Ovary (tissue), 9 donors: ENCODE data around the gene FANCL. TPM values are rescaled to one million over a fixed set of nuclear protein-coding genes. Genes with fewer than 3 reads are reported as not detected.
"Not testable (repeated sequence)": the region's sequence is repeated elsewhere in the genome, so short reads cannot be mapped to it uniquely, and the experiment has no call there.

Experiments
- DNase-seq, 5 donors: peaks; one replicate each; pipeline ENCODE4 v3.0.0-alpha.2; 2019 to 2020
- H3K27ac ChIP-seq, 2 donors: fragments of 200-600 bp; one replicate each; pipeline versions ENCODE4 v1.5.1 to v1.8.0; 2019 to 2022
- H3K27me3 ChIP-seq: fragments of 200-600 bp; one replicate; pipeline ENCODE4 v1.8.0; 2022
- H3K36me3 ChIP-seq: fragments of 200-600 bp; sonication (generic); one replicate; pipeline ENCODE4 v1.5.1; 2019
- H3K4me1 ChIP-seq: one replicate; pipeline ENCODE4 v1.8.1; 2013; ENCODE audit warnings: mild to moderate bottlenecking, moderate library complexity; ENCODE audit not compliant: insufficient read depth
- H3K4me3 ChIP-seq: fragments of 200-600 bp; sonication (generic); one replicate; pipeline ENCODE4 v1.5.1; 2017
- H3K9me3 ChIP-seq, 2 donors: fragments of 200-600 bp in 1 of 2; sonication (generic) in 1 of 2; one replicate each; pipeline versions ENCODE4 v1.5.1 to v1.8.1; 2013 to 2019; ENCODE audit warnings: mild to moderate bottlenecking in 1 of 2, moderate library complexity in 1 of 2
- CTCF ChIP-seq, 3 donors: fragments of 450-650 bp in 2 of 3; fragments of 200-600 bp in 1 of 3; IDR thresholded peaks; one replicate each; pipeline versions ENCODE4 v1.5.1 to v1.8.0; 2016 to 2022; ENCODE audit warnings: antibody characterized with exemption in 3 of 3, mild to moderate bottlenecking in 1 of 3
- EP300 ChIP-seq: sonication (generic); formaldehyde crosslinking; IDR thresholded peaks from one replicate; pipeline ENCODE4 v1.6.1; 2017; ENCODE audit warnings: antibody characterized with exemption
- POLR2A ChIP-seq: fragments of 450-650 bp; IDR thresholded peaks from one replicate; pipeline ENCODE4 v1.6.1; 2017; ENCODE audit warnings: antibody characterized with exemption, mild to moderate bottlenecking, moderate library complexity
- WGBS, 3 donors: extraction: QIAGEN DNeasy Blood & Tissue Kit in 1 of 3; methylation state at CpG; one replicate each; pipeline versions ENCODE4 v1.1.5 to v1.1.7; 2013 to 2017; 5-methylcytosine and 5-hydroxymethylcytosine counted together
- intact Hi-C, 4 donors: fragments of 100-400 bp; cut with DNase I; formaldehyde crosslinking; loops; one replicate each; pipeline versions ENCODE4 v1.11.0 to v1.15.1; 2022 to 2023
- polyA plus RNA-seq, 2 donors: library from polyadenylated mRNA; stranded (reverse); fragments of 200-250 nt in 1 of 2; fragments of 350-450 nt in 1 of 2; fragmentation: Illumina TruSeq in 1 of 2; extraction: RNeasy Lipid Tissue Mini Kit (QIAGEN cat#74804) in 1 of 2; gene quantifications; one replicate each; pipeline ENCODE4 v1.2.3, GENCODE V29; 2013 to 2014
- total RNA-seq, 7 donors: library from RNA; depleted of rRNA in 2 of 7; stranded (reverse); fragments of >200 nt in 2 of 7; fragmentation: NEBNext Ultra II Directional in 3 of 7; extraction: Animal tissue kit (Norgen Biotek cat#: 25700) in 3 of 7; gene quantifications; one replicate each; pipeline versions ENCODE4 v1.1.0 to v1.2.4, GENCODE V29; 2016 to 2023
- donor health status: DM: no; HTN: no; CAD: no; lungs with moderate emphysema.
- donor health status: DM: no; HTN: no; CAD: no.
- donor health status: Bipolar disorder and iron deficiency.
- donor health status: DM: yes; HTN: yes; CAD: no.
- donor health status: DM: no; HTN: no; CAD: no.
- donor health status: DM: yes; HTN: yes; CAD: no.

Gene FANCL
- total and polyA plus RNA-seq, 9 donors = 18.8 to 79.2 (median 36.3) TPM

- DNase-seq = no peak
- intact Hi-C loops = no loop called here
- TF ChIP-seq POLR2A (no peak), CTCF (IDR thresholded peaks at IDR 0.05) (no peak), EP300 (no peak)
- 74 to 78% (median 76%) methylated on average over 3 of the region's 3 CpGs for WGBS, 3 donors
- H3K27ac ChIP-seq = no peak overlapping the region
- no peaks in the 10 kb centered on the region for H3K36me3 ChIP-seq
- H3K4me3 ChIP-seq = no peak overlapping the region
- H3K4me1 ChIP-seq = no peaks in the 10 kb centered on the region
- no peaks in the 10 kb centered on the region for H3K27me3 ChIP-seq
- H3K9me3 ChIP-seq = peaks cover 0 to 3% of the 10 kb centered on the region in 2 donors
Measured at GRCh38 chr2:58122040-58122439, 119.1 kb downstream of the FANCL start.

- WGBS, 3 donors = 94 to 97% (median 95%) methylated on average over 5 of the region's 5 CpGs
- TF ChIP-seq EP300 (no peak), POLR2A (no peak), CTCF (IDR thresholded peaks at IDR 0.05) (no peak)
- no peak for DNase-seq
- Histone ChIP-seq H3K27me3 (no peaks in the 10 kb centered on the region), H3K4me1 (no peaks in the 10 kb centered on the region), H3K27ac (no peak overlapping the region), H3K9me3 (peaks cover 0 to 3% of the 10 kb centered on the region in 2 donors), H3K36me3 (no peaks in the 10 kb centered on the region), H3K4me3 (no peak overlapping the region)
- intact Hi-C loops = no loop called here
Measured at GRCh38 chr2:58120626-58121229, 120.4 kb downstream of the FANCL start.

GRCh38 chr2:58113563-58113962 is 127.6 kb downstream of the FANCL start:
- DNase-seq, H3K27me3 ChIP-seq, H3K4me1 ChIP-seq, H3K9me3 ChIP-seq, H3K36me3 ChIP-seq, intact Hi-C loops, H3K27ac ChIP-seq, H3K4me3 ChIP-seq: not testable (repeated sequence)
- WGBS, 3 donors = 95 to 98% (median 96%) methylated on average over 9 of the region's 9 CpGs

GRCh38 chr2:58110765-58111164 is 130.4 kb downstream of the FANCL start:
- no peaks in the 10 kb centered on the region for H3K27me3 ChIP-seq
- H3K9me3 ChIP-seq = no peaks in the 10 kb centered on the region
- WGBS, 3 donors = 97 to 98% (median 97%) methylated on average over 6 of the region's 6 CpGs
- intact Hi-C loops = no loop called here
- DNase-seq = no peak
- no peak overlapping the region for H3K4me3 ChIP-seq
- no peaks in the 10 kb centered on the region for H3K36me3 ChIP-seq
- TF ChIP-seq EP300 (no peak), CTCF (IDR thresholded peaks at IDR 0.05) (no peak), POLR2A (no peak)
- no peaks in the 10 kb centered on the region for H3K4me1 ChIP-seq
- H3K27ac ChIP-seq = no peak overlapping the region

- Histone ChIP-seq H3K4me3 (no peak overlapping the region), H3K36me3 (no peaks in the 10 kb centered on the region), H3K4me1 (no peaks in the 10 kb centered on the region), H3K27ac (no peak overlapping the region), H3K9me3 (no peaks in the 10 kb centered on the region), H3K27me3 (no peaks in the 10 kb centered on the region)
- TF ChIP-seq POLR2A = no peak
- no peak for TF ChIP-seq EP300
- TF ChIP-seq CTCF (IDR thresholded peaks at IDR 0.05) = no peak
- 92 to 98% (median 92%) methylated on average over 2 of the region's 2 CpGs for WGBS, 3 donors
- intact Hi-C loops = no loop called here
- no peak for DNase-seq
Measured at GRCh38 chr2:58109481-58109880, 131.6 kb downstream of the FANCL start.

Other genes starting within 250 kb of the FANCL start
- gene VRK2, start 194.5 kb downstream of the FANCL start, total RNA-seq = 10 to 100 TPM; 10.5 to 19.8 (median 16.3) TPM
- 10 to 100 TPM in 1 of 2 donors, 1 to 10 TPM in 1; 7.3 to 18.5 TPM for gene VRK2, start 194.5 kb downstream of the FANCL start, polyA plus RNA-seq